H1 (cell line): Measurements from ENCODE around the gene RCBTB1. TPM values are rescaled to one million over a fixed set of nuclear protein-coding genes. Genes with fewer than 3 reads are reported as not detected.

ENCODE experiments used
- CHD1 ChIP-seq: IDR thresholded peaks from 2 replicates; pipeline ENCODE4 v1.6.1; 2012; ENCODE audit warnings: low read depth, low read length, improper control_type of control experiment
- CHD7 ChIP-seq: fragments of 300-600 bp; sonication (generic); IDR thresholded peaks from 2 replicates; pipeline ENCODE4 v1.7.1; 2012; ENCODE audit warnings: low read length, moderate library complexity, mild to moderate bottlenecking, inconsistent platforms; ENCODE audit not compliant: insufficient replicate concordance
- KDM4A ChIP-seq: IDR thresholded peaks from one replicate; pipeline ENCODE4 v1.7.1; 2012; ENCODE audit warnings: low read depth, mild to moderate bottlenecking, moderate library complexity, low read length, inconsistent platforms; ENCODE audit not compliant: severe bottlenecking
- SP1 ChIP-seq: IDR thresholded peaks from 2 replicates; pipeline ENCODE4 v1.6.1; 2011; ENCODE audit warnings: low read depth, low read length
- ZNF274 ChIP-seq: IDR thresholded peaks from 2 replicates; pipeline ENCODE4 v1.7.0; 2012; ENCODE audit warnings: low read length, borderline replicate concordance; ENCODE audit errors: extremely low read depth
- polyA plus RNA-seq, 7 experiments: library from polyadenylated mRNA; depleted of rRNA in 3 of 7; stranded (reverse) in 5 of 7; unstranded in 2 of 7; fragments of >200 nt in 5 of 7; fragments of 200-250 nt in 2 of 7; gene quantifications; 1 replicate in 5 of 7; 2 replicates in 1 of 7; 4 replicates in 1 of 7; pipeline versions ENCODE4 v1.2.1 to v1.2.3, GENCODE V29; 2011 to 2013; ENCODE audit warnings: missing spikeins in 2 of 7, mixed read lengths in 2 of 7
- total RNA-seq: library from RNA; stranded (reverse); fragmentation: NEBNext Ultra II Directional; extraction: Animal tissue kit (Norgen Biotek cat#: 25700); gene quantifications from 2 replicates; pipeline ENCODE4 v1.2.1, GENCODE V29; 2021

Gene RCBTB1
- total and polyA plus RNA-seq, 2 of the 8 experiments (the other 6 are each of a cell fraction or from before 2014, with no cell fraction given) = 13.7 to 29.8 TPM

- no peak for TF ChIP-seq CHD7
- no peak for TF ChIP-seq SP1
- no peak for TF ChIP-seq CHD1
- peak; percentile 95 for TF ChIP-seq KDM4A
- TF ChIP-seq ZNF274 = no peak
- TF ChIP-seq, all 59 proteins: peak for 15
These were observed at the start of gene RCBTB1 (continued) for GRCh38 chr13:49585220-49586157.
